GM12878 (cell line): ENCODE data around the gene PDGFD. TPM values are rescaled to one million over a fixed set of nuclear protein-coding genes. Genes with fewer than 3 reads are reported as not detected.

Source experiments
- ATAC-seq: fragments of 200-7000 bp; cut with Tn5 transposase; 3 replicates; pipeline ENCODE4 v1.9.1; 2020; ENCODE audit warnings: mild to moderate bottlenecking, moderate library complexity
- BruUV-seq: library from RNA; stranded (reverse); fragments of 400-500 nt; replicated peaks from 2 replicates; lab custom pipeline; 2021; lab: Mats Ljungman, UMichigan
- CTCF ChIA-PET: fragments of 300-600 bp; sonication (Branson Sonifier 250); formaldehyde crosslinking; extraction: SDS; loops from one replicate; lab custom pipeline; 2021; ENCODE audit warnings: inconsistent platforms; lab: Yijun Ruan, JAX
- POLR2A ChIA-PET: fragments of 350-600 bp; formaldehyde crosslinking; extraction: SDS; loops from one replicate; lab custom pipeline; 2021; ENCODE audit warnings: inconsistent platforms; lab: Charles Lee
- RAD21 ChIA-PET: fragments of 300-600 bp; sonication (Branson Sonifier 250); formaldehyde crosslinking; loops from one replicate; lab custom pipeline; 2023; ENCODE audit warnings: antibody characterized with exemption; ENCODE audit not compliant: unreplicated experiment; lab: Charles Lee
- SMC1A ChIA-PET: fragments of 300-600 bp; sonication (Branson Sonifier 250); formaldehyde crosslinking; loops from one replicate; lab custom pipeline; 2023; ENCODE audit not compliant: unreplicated experiment, uncharacterized antibody; lab: Charles Lee
- DNase-seq: peaks from one replicate; pipeline ENCODE4 v3.0.0-alpha.2; 2011; ENCODE audit warnings: low read depth, low spot score
- FAIRE-seq: peaks from 3 replicates; lab custom pipeline; 2011; peaks lifted over from hg19 to GRCh38; lab: Jason Lieb, UNC
- H2AFZ ChIP-seq: 2 replicates; pipeline ENCODE4 v1.6.0; 2011; ENCODE audit warnings: low read depth, low read length, control low read depth; ENCODE audit not compliant: control insufficient read depth
- H3K27ac ChIP-seq: 2 replicates; pipeline ENCODE4 v1.5.1; 2011; ENCODE audit warnings: control low read depth; ENCODE audit not compliant: control insufficient read depth, insufficient read depth
- H3K27me3 ChIP-seq, 2 experiments: replicated peaks in 1 of 2; 2 replicates each; pipeline versions ENCODE4 v1.6.0 to v1.6.1; 2011; ENCODE audit warnings: low read length in 1 of 2; ENCODE audit not compliant: control insufficient read depth in 2 of 2, insufficient read depth in 2 of 2
- H3K36me3 ChIP-seq, 2 experiments: 2 replicates each; pipeline ENCODE4 v1.5.1; 2011; ENCODE audit warnings: low read length in 1 of 2; ENCODE audit not compliant: control insufficient read depth in 2 of 2, insufficient read depth in 2 of 2
- H3K4me1 ChIP-seq: 2 replicates; pipeline ENCODE4 v1.6.1; 2011; ENCODE audit warnings: mild to moderate bottlenecking, low read length, moderate library complexity, mixed read lengths; ENCODE audit not compliant: control insufficient read depth, insufficient read depth
- H3K4me2 ChIP-seq: 2 replicates; pipeline ENCODE4 v1.6.0; 2011; ENCODE audit warnings: control low read depth; ENCODE audit not compliant: control insufficient read depth, insufficient read depth
- H3K4me3 ChIP-seq: fragments of 200-600 bp; sonication (generic); 2 replicates; pipeline ENCODE4 v1.5.1; 2016
- H3K79me2 ChIP-seq: 2 replicates; pipeline ENCODE4 v1.6.0; 2011; ENCODE audit warnings: low read length; ENCODE audit not compliant: control insufficient read depth, insufficient read depth
- H3K9ac ChIP-seq: 2 replicates; pipeline ENCODE4 v1.8.0; 2011; ENCODE audit warnings: low read length, control low read depth, mixed read lengths; ENCODE audit not compliant: control insufficient read depth, insufficient read depth
- H3K9me3 ChIP-seq: replicated peaks from 3 replicates; pipeline ENCODE4 v1.5.1; 2011; ENCODE audit warnings: mild to moderate bottlenecking, low read length; ENCODE audit not compliant: control insufficient read depth, insufficient read depth
- H4K20me1 ChIP-seq: 2 replicates; pipeline ENCODE4 v1.6.0; 2011; ENCODE audit not compliant: control insufficient read depth, insufficient read depth
- ETV6 ChIP-seq, 2 experiments: fragments of 450-650 bp in 1 of 2; IDR thresholded peaks in 1 of 2; conservative IDR thresholded peaks in 1 of 2; 2 replicates each; pipeline ENCODE4 v1.6.1; 2014; ENCODE audit warnings: antibody characterized with exemption in 1 of 2, borderline replicate concordance in 1 of 2, low read depth in 1 of 2, mild to moderate bottlenecking in 1 of 2, moderate library complexity in 1 of 2
- FOS ChIP-seq: IDR thresholded peaks from 3 replicates; pipeline ENCODE4 v1.6.1; 2011; ENCODE audit warnings: borderline replicate concordance; ENCODE audit not compliant: insufficient read length; ENCODE audit errors: extremely low read depth
- IKZF1 ChIP-seq: fragments of 450-650 bp; conservative IDR thresholded peaks from 2 replicates; pipeline ENCODE4 v1.6.1; 2017; ENCODE audit warnings: antibody characterized with exemption, mild to moderate bottlenecking
- MTA3 ChIP-seq: IDR thresholded peaks from 2 replicates; pipeline ENCODE4 v1.6.1; 2012; ENCODE audit warnings: low read length, inconsistent platforms, borderline replicate concordance
- PKNOX1 ChIP-seq: fragments of 450-650 bp; IDR thresholded peaks from 2 replicates; pipeline ENCODE4 v1.6.1; 2016; ENCODE audit warnings: mild to moderate bottlenecking
- PML ChIP-seq: IDR thresholded peaks from 2 replicates; pipeline ENCODE4 v1.6.1; 2012; ENCODE audit warnings: low read length, inconsistent platforms
- POLR2AphosphoS5 ChIP-seq: IDR thresholded peaks from 2 replicates; pipeline ENCODE4 v1.6.1; 2011; ENCODE audit warnings: mild to moderate bottlenecking, low read length, inconsistent platforms
- RAD51 ChIP-seq: fragments of 450-650 bp; IDR thresholded peaks from 2 replicates; pipeline ENCODE4 v1.6.1; 2016; ENCODE audit warnings: moderate library complexity, mild to moderate bottlenecking, inconsistent platforms
- RELA ChIP-seq: fragments of 450-650 bp; IDR thresholded peaks from 2 replicates; pipeline ENCODE4 v1.8.0; 2014; ENCODE audit warnings: borderline replicate concordance; ENCODE audit not compliant: partially characterized antibody
- SMAD5 ChIP-seq: IDR thresholded peaks from 2 replicates; pipeline ENCODE4 v1.6.1; 2016; ENCODE audit warnings: antibody characterized with exemption, low read depth
- SMC3 ChIP-seq: IDR thresholded peaks from 2 replicates; pipeline ENCODE4 v1.6.1; 2011; ENCODE audit warnings: low read length, improper control_type of control experiment, borderline replicate concordance
- ZNF207 ChIP-seq: fragments of 450-650 bp; IDR thresholded peaks from 2 replicates; pipeline ENCODE4 v1.6.1; 2014; ENCODE audit warnings: antibody characterized with exemption, mild to moderate bottlenecking, borderline replicate concordance
- WGBS: methylation state at CpG from one replicate; pipeline ENCODE4 v1.1.6; 2016; ENCODE audit warnings: low lambda C conversion rate; ENCODE audit not compliant: insufficient replicate concordance, insufficient coverage; ENCODE audit errors: missing lambda C conversion rate; 5-methylcytosine and 5-hydroxymethylcytosine counted together
- in situ Hi-C: fragments of 300-500 bp; cut with MboI; formaldehyde crosslinking; loops from 9 replicates; pipeline ENCODE4 v1.14.3; 2018; ENCODE audit warnings: mixed read lengths
- intact Hi-C: fragments of 100-400 bp; cut with micrococcal nuclease; formaldehyde crosslinking; loops from one replicate; pipeline ENCODE4 v1.14.2; 2022; ENCODE audit not compliant: unreplicated experiment
- polyA plus RNA-seq, 11 experiments: library from polyadenylated mRNA; depleted of rRNA in 4 of 11; unstranded in 6 of 11; stranded (reverse) in 5 of 11; fragments of >200 nt; fragmentation: Nextera tagmentation in 4 of 11; fragmentation: Illumina TruSeq in 1 of 11; extraction: Ambion mirVana in 4 of 11; extraction: Trizol in 1 of 11; gene quantifications; 1 replicate in 1 of 11; 2 replicates in 10 of 11; pipeline versions ENCODE4 v1.2.1 to v1.2.3, GENCODE V29; 2011 to 2016; ENCODE audit warnings: inconsistent platforms in 2 of 11, missing spikeins in 2 of 11, low read depth in 1 of 11
- total RNA-seq, 4 experiments: library from RNA; depleted of rRNA in 3 of 4; stranded (reverse); fragments of >200 nt in 3 of 4; fragmentation: Illumina TruSeq in 1 of 4; extraction: Trizol in 1 of 4; gene quantifications; 2 replicates each; pipeline versions ENCODE4 v1.2.1 to v1.2.3, GENCODE V29; 2013 to 2021
- TF ChIP-seq, protein P1 (sequence below): fragments of 450-650 bp; formaldehyde crosslinking; IDR thresholded peaks from 2 replicates; pipeline ENCODE4 v1.5.0; 2022; ENCODE audit warnings: mild to moderate bottlenecking, missing genetic modification characterization
- TF ChIP-seq, protein P2 (sequence below): fragments of 450-650 bp; formaldehyde crosslinking; IDR thresholded peaks from 2 replicates; pipeline ENCODE4 v1.4.0; 2020; ENCODE audit warnings: mild to moderate bottlenecking, moderate library complexity

The PDGFD gene
- total and polyA plus RNA-seq, 10 of the 15 experiments (the other 5 are each of a cell fraction or from before 2014, with no cell fraction given), result 0.05 to 0.13 TPM; not detected in 8

DNA sequence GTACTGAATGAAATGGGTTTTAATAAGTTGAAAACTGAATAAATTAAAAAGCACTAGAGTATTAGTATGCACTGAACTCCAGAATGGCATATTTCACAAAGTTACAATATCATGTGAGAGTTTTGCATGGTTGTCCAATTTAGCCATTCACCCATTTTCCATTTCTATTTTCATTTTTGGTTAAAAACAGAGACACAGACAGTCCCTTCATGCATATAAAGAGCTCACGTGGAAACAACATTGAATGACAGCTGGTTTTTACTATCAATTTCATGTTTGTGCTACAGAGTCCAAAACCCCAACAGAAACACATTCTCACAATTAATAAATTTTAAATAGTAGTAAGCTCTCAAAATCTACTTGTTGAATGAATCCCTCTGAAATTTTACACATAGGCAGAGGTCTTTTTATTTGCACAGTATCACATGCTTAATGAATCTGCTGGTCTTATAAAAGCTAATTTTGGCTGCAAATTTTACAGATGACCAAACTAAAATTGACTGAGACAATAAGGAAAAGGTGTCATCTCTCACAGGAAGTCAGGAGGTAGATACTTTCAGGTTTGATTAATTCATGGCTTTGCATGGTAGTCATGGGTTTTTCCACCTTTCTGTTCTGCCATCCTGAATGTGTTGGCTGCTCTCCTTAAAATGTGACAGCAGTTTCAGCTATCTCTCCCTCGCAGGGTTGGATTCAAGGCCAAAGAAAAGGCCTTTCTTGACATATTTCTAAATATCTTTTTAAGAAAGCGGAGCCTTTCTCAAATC lies 148.1 kb downstream of the PDGFD start:
- SMC1A ChIA-PET, result interaction anchor here (0.9 to 1.9 kb wide), 7 partner anchors 8 to 88 kb away, joined by 3 to 12 read pairs (median 3); no protein-coding TSS in a partner anchor
- Histone ChIP-seq H3K27me3 (no peaks in the 10 kb centered on the region), H3K36me3 (no peaks in the 10 kb centered on the region), H3K79me2 (no peaks in the 10 kb centered on the region), H3K9me3 (no peaks in the 10 kb centered on the region), H2AFZ (no peak overlapping the region), H3K9ac (no peak overlapping the region), H3K4me1 (no peaks in the 10 kb centered on the region), H4K20me1 (no peaks in the 10 kb centered on the region), H3K4me2 (peak overlapping the region; percentile 23; the same call in 1 of the 2 replicates), H3K27ac (no peak overlapping the region), H3K4me3 (no peak overlapping the region)
- ATAC-seq (peak; percentile 79), FAIRE-seq (no peak), DNase-seq (peak; percentile 23)
- POLR2A ChIA-PET, result no interaction called here
- CTCF ChIA-PET, result interaction anchor here (0.5 to 1.7 kb wide), 4 partner anchors 37 to 109 kb away, joined by 3 to 6 read pairs (median 4); no protein-coding TSS in a partner anchor
- intact Hi-C loops (no loop called here), in situ Hi-C loops (no loop called here)
- RAD21 ChIA-PET, result interaction anchor here (1.3 to 2.1 kb wide), 3 partner anchors 10 to 57 kb away, joined by 3 to 12 read pairs (median 4); no protein-coding TSS in a partner anchor
- 35% methylated on average over 3 of the region's 3 CpGs for WGBS
- BruUV-seq, result no TSS peak
- TF ChIP-seq POLR2AphosphoS5, result no peak
- no peak for TF ChIP-seq SMAD5
- TF ChIP-seq ETV6 (conservative IDR thresholded peaks at IDR 0.05 in 1 of 2, IDR thresholded peaks at IDR 0.05 in 1 of 2; ENCODE audit: borderline replicate concordance in 1 of 2, low read depth in 1 of 2), result no peak
- no peak for TF ChIP-seq PML
- TF ChIP-seq PKNOX1, result peak; percentile 93
- no peak for TF ChIP-seq FOS
- TF ChIP-seq RAD51, result peak; percentile 24; the same call in 1 of the 2 replicates
- TF ChIP-seq, protein P1, sequence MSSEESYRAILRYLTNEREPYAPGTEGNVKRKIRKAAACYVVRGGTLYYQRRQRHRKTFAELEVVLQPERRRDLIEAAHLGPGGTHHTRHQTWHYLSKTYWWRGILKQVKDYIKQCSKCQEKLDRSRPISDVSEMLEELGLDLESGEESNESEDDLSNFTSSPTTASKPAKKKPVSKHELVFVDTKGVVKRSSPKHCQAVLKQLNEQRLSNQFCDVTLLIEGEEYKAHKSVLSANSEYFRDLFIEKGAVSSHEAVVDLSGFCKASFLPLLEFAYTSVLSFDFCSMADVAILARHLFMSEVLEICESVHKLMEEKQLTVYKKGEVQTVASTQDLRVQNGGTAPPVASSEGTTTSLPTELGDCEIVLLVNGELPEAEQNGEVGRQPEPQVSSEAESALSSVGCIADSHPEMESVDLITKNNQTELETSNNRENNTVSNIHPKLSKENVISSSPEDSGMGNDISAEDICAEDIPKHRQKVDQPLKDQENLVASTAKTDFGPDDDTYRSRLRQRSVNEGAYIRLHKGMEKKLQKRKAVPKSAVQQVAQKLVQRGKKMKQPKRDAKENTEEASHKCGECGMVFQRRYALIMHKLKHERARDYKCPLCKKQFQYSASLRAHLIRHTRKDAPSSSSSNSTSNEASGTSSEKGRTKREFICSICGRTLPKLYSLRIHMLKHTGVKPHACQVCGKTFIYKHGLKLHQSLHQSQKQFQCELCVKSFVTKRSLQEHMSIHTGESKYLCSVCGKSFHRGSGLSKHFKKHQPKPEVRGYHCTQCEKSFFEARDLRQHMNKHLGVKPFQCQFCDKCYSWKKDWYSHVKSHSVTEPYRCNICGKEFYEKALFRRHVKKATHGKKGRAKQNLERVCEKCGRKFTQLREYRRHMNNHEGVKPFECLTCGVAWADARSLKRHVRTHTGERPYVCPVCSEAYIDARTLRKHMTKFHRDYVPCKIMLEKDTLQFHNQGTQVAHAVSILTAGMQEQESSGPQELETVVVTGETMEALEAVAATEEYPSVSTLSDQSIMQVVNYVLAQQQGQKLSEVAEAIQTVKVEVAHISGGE (CRISPR knock-in tag), result no peak
- no peak for TF ChIP-seq RELA
- no peak for TF ChIP-seq MTA3
- no peak for TF ChIP-seq SMC3
- TF ChIP-seq IKZF1, result 0 out of 2 replicates have a peak, but pooled peaks have one; percentile 42
- TF ChIP-seq ZNF207, result no peak
- TF ChIP-seq, protein P2, sequence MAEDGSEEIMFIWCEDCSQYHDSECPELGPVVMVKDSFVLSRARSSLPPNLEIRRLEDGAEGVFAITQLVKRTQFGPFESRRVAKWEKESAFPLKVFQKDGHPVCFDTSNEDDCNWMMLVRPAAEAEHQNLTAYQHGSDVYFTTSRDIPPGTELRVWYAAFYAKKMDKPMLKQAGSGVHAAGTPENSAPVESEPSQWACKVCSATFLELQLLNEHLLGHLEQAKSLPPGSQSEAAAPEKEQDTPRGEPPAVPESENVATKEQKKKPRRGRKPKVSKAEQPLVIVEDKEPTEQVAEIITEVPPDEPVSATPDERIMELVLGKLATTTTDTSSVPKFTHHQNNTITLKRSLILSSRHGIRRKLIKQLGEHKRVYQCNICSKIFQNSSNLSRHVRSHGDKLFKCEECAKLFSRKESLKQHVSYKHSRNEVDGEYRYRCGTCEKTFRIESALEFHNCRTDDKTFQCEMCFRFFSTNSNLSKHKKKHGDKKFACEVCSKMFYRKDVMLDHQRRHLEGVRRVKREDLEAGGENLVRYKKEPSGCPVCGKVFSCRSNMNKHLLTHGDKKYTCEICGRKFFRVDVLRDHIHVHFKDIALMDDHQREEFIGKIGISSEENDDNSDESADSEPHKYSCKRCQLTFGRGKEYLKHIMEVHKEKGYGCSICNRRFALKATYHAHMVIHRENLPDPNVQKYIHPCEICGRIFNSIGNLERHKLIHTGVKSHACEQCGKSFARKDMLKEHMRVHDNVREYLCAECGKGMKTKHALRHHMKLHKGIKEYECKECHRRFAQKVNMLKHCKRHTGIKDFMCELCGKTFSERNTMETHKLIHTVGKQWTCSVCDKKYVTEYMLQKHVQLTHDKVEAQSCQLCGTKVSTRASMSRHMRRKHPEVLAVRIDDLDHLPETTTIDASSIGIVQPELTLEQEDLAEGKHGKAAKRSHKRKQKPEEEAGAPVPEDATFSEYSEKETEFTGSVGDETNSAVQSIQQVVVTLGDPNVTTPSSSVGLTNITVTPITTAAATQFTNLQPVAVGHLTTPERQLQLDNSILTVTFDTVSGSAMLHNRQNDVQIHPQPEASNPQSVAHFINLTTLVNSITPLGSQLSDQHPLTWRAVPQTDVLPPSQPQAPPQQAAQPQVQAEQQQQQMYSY (CRISPR knock-in tag), result no peak
